K562 (cell line): ENCODE measurements around the gene DLGAP5. TPM values are rescaled to one million over a fixed set of nuclear protein-coding genes. Genes with fewer than 3 reads are reported as not detected.

Experiments
- ATAC-seq: fragments of 200-7000 bp; cut with Tn5 transposase; 3 replicates; pipeline ENCODE4 v1.9.1; 2020; ENCODE audit warnings: moderate library complexity
- BruUV-seq: library from RNA; stranded (reverse); fragments of 400-500 nt; replicated peaks from 2 replicates; lab custom pipeline; 2021; lab: Mats Ljungman, UMichigan
- CTCF ChIA-PET: fragments of 300-600 bp; formaldehyde crosslinking; extraction: SDS; loops from one replicate; lab custom pipeline; 2021; ENCODE audit warnings: low intra/inter-chr PET ratio; lab: Yijun Ruan, JAX
- POLR2A ChIA-PET: fragments of 300-600, 350-650 bp; sonication (Branson Sonifier 250); formaldehyde crosslinking; extraction: SDS; loops from one replicate; lab custom pipeline; 2021; ENCODE audit warnings: antibody characterized with exemption, inconsistent platforms; lab: Yijun Ruan, JAX
- DNase-seq, 4 experiments: peaks; one replicate each; pipeline versions ENCODE4 v3.0.0 to v3.0.0-alpha.2; 2011 to 2018; ENCODE audit warnings: low spot score in 3 of 4, mixed read lengths in 3 of 4; ENCODE audit errors: extremely low read depth in 1 of 4
- FAIRE-seq: peaks from 2 replicates; lab custom pipeline; 2011; peaks lifted over from hg19 to GRCh38; lab: Jason Lieb, UNC
- H2AFZ ChIP-seq: 2 replicates; pipeline ENCODE4 v1.6.0; 2011; ENCODE audit warnings: low read depth, low read length, control low read depth, inconsistent platforms
- H3K27ac ChIP-seq: fragments of 200-600 bp; 3 replicates; pipeline ENCODE4 v1.8.0; 2011; ENCODE audit warnings: low read depth, mild to moderate bottlenecking, control low read depth, inconsistent platforms, low read length, moderate library complexity, mixed read lengths; ENCODE audit errors: extremely low read depth
- H3K27me3 ChIP-seq, 2 experiments: fragments of 300-600 bp in 1 of 2; 2 replicates in 1 of 2; 3 replicates in 1 of 2; pipeline versions ENCODE4 v1.6.0 to v1.8.0; 2011; ENCODE audit warnings: inconsistent platforms in 2 of 2, low read length in 2 of 2, mild to moderate bottlenecking in 1 of 2, mixed read lengths in 1 of 2, moderate library complexity in 1 of 2; ENCODE audit not compliant: control insufficient read depth in 2 of 2, insufficient read depth in 2 of 2
- H3K36me3 ChIP-seq: fragments of 300-600 bp; 3 replicates; pipeline ENCODE4 v1.8.0; 2011; ENCODE audit warnings: mild to moderate bottlenecking, low read length, inconsistent platforms; ENCODE audit not compliant: control insufficient read depth, insufficient read depth
- H3K4me1 ChIP-seq, 2 experiments: fragments of 200-600 bp in 1 of 2; replicated peaks in 1 of 2; 2 replicates in 1 of 2; 3 replicates in 1 of 2; pipeline versions ENCODE4 v1.5.1 to v1.8.0; 2011; ENCODE audit warnings: inconsistent platforms in 2 of 2, low read length in 2 of 2, mild to moderate bottlenecking in 1 of 2, mixed read lengths in 1 of 2, moderate library complexity in 1 of 2; ENCODE audit not compliant: control insufficient read depth in 2 of 2, insufficient read depth in 2 of 2
- H3K4me2 ChIP-seq: 2 replicates; pipeline ENCODE4 v1.6.1; 2011; ENCODE audit warnings: low read length, control low read depth, inconsistent platforms, mixed read lengths; ENCODE audit not compliant: insufficient read depth
- H3K4me3 ChIP-seq: fragments of 200-600 bp; sonication (generic), shearing (Covaris generic); 2 replicates; pipeline ENCODE4 v1.5.1; 2016; ENCODE audit warnings: control low read depth, inconsistent platforms
- H3K79me2 ChIP-seq: fragments of 200-600 bp; 3 replicates; pipeline ENCODE4 v1.8.0; 2011; ENCODE audit warnings: low read length, inconsistent platforms; ENCODE audit not compliant: control insufficient read depth, insufficient read depth
- H3K9ac ChIP-seq, 2 experiments: 2 replicates each; pipeline versions ENCODE4 v1.6.0 to v1.6.1; 2011; ENCODE audit warnings: low read depth in 2 of 2, low read length in 2 of 2, control low read depth in 1 of 2, inconsistent platforms in 1 of 2, mild to moderate bottlenecking in 1 of 2, mixed read lengths in 1 of 2; ENCODE audit not compliant: insufficient read depth in 1 of 2
- H3K9me1 ChIP-seq: one replicate; pipeline ENCODE4 v1.6.0; 2011; ENCODE audit warnings: inconsistent platforms, mild to moderate bottlenecking, low read length, moderate library complexity; ENCODE audit not compliant: control insufficient read depth, insufficient read depth
- H3K9me3 ChIP-seq: replicated peaks from 2 replicates; pipeline ENCODE4 v1.5.1; 2011; ENCODE audit warnings: low read depth, low read length, inconsistent platforms; ENCODE audit not compliant: control insufficient read depth, insufficient read depth
- H4K20me1 ChIP-seq: replicated peaks from 2 replicates; pipeline ENCODE4 v1.6.1; 2011; ENCODE audit warnings: low read length, inconsistent platforms, mixed read lengths; ENCODE audit not compliant: control insufficient read depth, insufficient read depth
- EP400 ChIP-seq: fragments of 450-650 bp; IDR thresholded peaks from 2 replicates; pipeline ENCODE4 v1.6.1; 2017; ENCODE audit warnings: antibody characterized with exemption, mild to moderate bottlenecking, moderate library complexity
- FOXJ2 ChIP-seq: fragments of 200-800 bp; sonication (Bioruptor generic); IDR thresholded peaks from 2 replicates; pipeline ENCODE4 v1.6.1; 2016; ENCODE audit warnings: missing genetic modification characterization, missing compliant biosample characterization
- HDAC3 ChIP-seq: fragments of 450-650 bp; IDR thresholded peaks from 2 replicates; pipeline ENCODE4 v1.6.1; 2018; ENCODE audit warnings: borderline replicate concordance, mild to moderate bottlenecking, moderate library complexity; ENCODE audit not compliant: partially characterized antibody
- MCM7 ChIP-seq, 2 experiments: fragments of 450-650 bp; IDR thresholded peaks; 2 replicates each; pipeline ENCODE4 v1.6.1; 2016 to 2018
- SP2 ChIP-seq: IDR thresholded peaks from 2 replicates; pipeline ENCODE4 v1.6.1; 2011; ENCODE audit warnings: mild to moderate bottlenecking, low read depth, low read length, moderate library complexity; ENCODE audit not compliant: poor library complexity, severe bottlenecking; ENCODE audit errors: extremely low read depth
- SRF ChIP-seq, 2 experiments: fragments of 250-450, 450-650 bp in 1 of 2; sonication (Bioruptor Pico) in 1 of 2; sonication (generic) in 1 of 2; formaldehyde crosslinking; IDR thresholded peaks; 2 replicates each; pipeline versions ENCODE4 v1.5.0 to v1.5.1; 2020 to 2022; ENCODE audit warnings: mild to moderate bottlenecking in 1 of 2, missing genetic modification reagents in 1 of 2
- TEAD4 ChIP-seq, 2 experiments: sonication (generic) in 1 of 2; formaldehyde crosslinking in 1 of 2; IDR thresholded peaks; 2 replicates each; pipeline versions ENCODE4 v1.6.1 to v1.8.0; 2012 to 2022; ENCODE audit warnings: borderline replicate concordance in 1 of 2, inconsistent platforms in 1 of 2, low read length in 1 of 2, mild to moderate bottlenecking in 1 of 2, missing genetic modification reagents in 1 of 2
- XRCC4 ChIP-seq: IDR thresholded peaks from one replicate; pipeline ENCODE4 v1.6.1; 2011; ENCODE audit not compliant: insufficient read depth, insufficient read length; ENCODE audit errors: extremely low read depth
- ZKSCAN1 ChIP-seq: fragments of 150-350 bp; IDR thresholded peaks from 2 replicates; pipeline ENCODE4 v1.6.1; 2016; ENCODE audit warnings: low read depth, low read length
- ZSCAN29 ChIP-seq: fragments of 450-650 bp; IDR thresholded peaks from 2 replicates; pipeline ENCODE4 v1.6.1; 2017
- WGBS: fragments of 100-300 bp; shearing (Covaris generic); methylation state at CpG from one replicate; pipeline ENCODE4 v1.1.6; 2016; ENCODE audit warnings: low coverage, mixed read lengths; ENCODE audit not compliant: insufficient coverage; ENCODE audit errors: missing lambda C conversion rate; 5-methylcytosine and 5-hydroxymethylcytosine counted together
- in situ Hi-C: fragments of 300-500 bp; cut with MboI; formaldehyde crosslinking; loops from 4 replicates; pipeline ENCODE4 v1.15.0; 2018; ENCODE audit warnings: inconsistent platforms, mixed read lengths
- intact Hi-C: fragments of 100-400 bp; cut with micrococcal nuclease; formaldehyde crosslinking; loops from 2 replicates; pipeline ENCODE4 v1.14.2; 2022
- polyA plus RNA-seq, 8 experiments: library from polyadenylated mRNA; depleted of rRNA in 4 of 8; stranded (reverse) in 5 of 8; unstranded in 3 of 8; fragments of >200 nt; fragmentation: Nextera tagmentation in 2 of 8; fragmentation: Illumina TruSeq in 1 of 8; extraction: Ambion mirVana in 2 of 8; extraction: Trizol in 1 of 8; gene quantifications; 2 replicates each; pipeline versions ENCODE4 v1.2.1 to v1.2.3, GENCODE V29; 2011 to 2014; ENCODE audit warnings: inconsistent platforms in 1 of 8, missing spikeins in 1 of 8
- total RNA-seq, 7 experiments: library from RNA; depleted of rRNA in 6 of 7; stranded (reverse); fragments of >200 nt in 6 of 7; fragmentation: Illumina TruSeq in 2 of 7; extraction: Trizol in 2 of 7; gene quantifications; 2 replicates each; pipeline versions ENCODE4 v1.2.1 to v1.2.3, GENCODE V29; 2011 to 2021; ENCODE audit warnings: low replicate concordance in 1 of 7
- TF ChIP-seq, protein P1 (sequence below): fragments of 250-450 bp; sonication (Bioruptor Pico); IDR thresholded peaks from 2 replicates; pipeline ENCODE4 v1.4.0; 2020

Gene DLGAP5
- total and polyA plus RNA-seq, 9 of the 15 experiments (the other 6 are each of a cell fraction or from before 2014, with no cell fraction given), result 39.1 to 80.0 (median 59.9) TPM

DNA sequence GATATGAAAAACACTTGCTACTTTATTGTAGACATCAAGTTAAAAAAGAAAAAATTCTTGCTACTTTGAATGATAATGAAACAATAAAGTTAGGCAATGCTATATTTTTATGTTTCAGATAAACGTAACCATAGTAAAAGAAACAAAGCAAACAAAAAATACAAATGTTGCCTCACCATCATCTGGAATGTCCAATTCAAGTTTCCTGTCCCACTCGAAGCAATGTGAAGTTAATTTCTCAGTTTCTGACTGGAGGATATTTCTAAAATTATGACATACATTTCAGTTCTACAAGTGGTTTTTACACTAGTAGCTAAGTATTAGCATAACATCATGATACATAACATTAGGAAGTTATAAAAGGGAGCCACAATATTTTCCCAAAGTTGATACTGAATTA, 20.9 kb downstream of the DLGAP5 start:
- H3K9ac ChIP-seq, result no peak overlapping the region
- no peaks in the 10 kb centered on the region for H4K20me1 ChIP-seq
- no peak for TF ChIP-seq ZKSCAN1
- no peak for TF ChIP-seq FOXJ2 (tag)
- no peak for TF ChIP-seq TEAD4 (IDR thresholded peaks at IDR 0.05; ENCODE audit: low read length)
- TF ChIP-seq TEAD4 (CRISPR knock-in tag; IDR thresholded peaks at IDR 0.05; ENCODE audit: borderline replicate concordance), result no peak
- no peak for TF ChIP-seq MCM7 (IDR thresholded peaks at IDR 0.05)
- no peak for TF ChIP-seq EP400
- TF ChIP-seq SRF (CRISPR knock-in tag; IDR thresholded peaks at IDR 0.05), result no peak
- no peak for TF ChIP-seq XRCC4
- no peak for TF ChIP-seq SP2
- TF ChIP-seq, protein P1, sequence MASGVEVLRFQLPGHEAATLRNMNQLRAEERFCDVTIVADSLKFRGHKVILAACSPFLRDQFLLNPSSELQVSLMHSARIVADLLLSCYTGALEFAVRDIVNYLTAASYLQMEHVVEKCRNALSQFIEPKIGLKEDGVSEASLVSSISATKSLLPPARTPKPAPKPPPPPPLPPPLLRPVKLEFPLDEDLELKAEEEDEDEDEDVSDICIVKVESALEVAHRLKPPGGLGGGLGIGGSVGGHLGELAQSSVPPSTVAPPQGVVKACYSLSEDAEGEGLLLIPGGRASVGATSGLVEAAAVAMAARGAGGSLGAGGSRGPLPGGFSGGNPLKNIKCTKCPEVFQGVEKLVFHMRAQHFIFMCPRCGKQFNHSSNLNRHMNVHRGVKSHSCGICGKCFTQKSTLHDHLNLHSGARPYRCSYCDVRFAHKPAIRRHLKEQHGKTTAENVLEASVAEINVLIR (CRISPR knock-in tag), result no peak
- no peak for TF ChIP-seq ZSCAN29
- TF ChIP-seq HDAC3, result no peak
- no peaks in the 10 kb centered on the region for H3K79me2 ChIP-seq
- H3K4me2 ChIP-seq, result no peak overlapping the region
- in situ Hi-C loops (no loop called here), intact Hi-C loops (no loop called here)
- FAIRE-seq (no peak), DNase-seq (no peak), ATAC-seq (no peak)
- BruUV-seq, result no TSS peak
- no peaks in the 10 kb centered on the region for H3K27me3 ChIP-seq
- H3K36me3 ChIP-seq, result peaks cover 61% of the 10 kb centered on the region
- no peaks in the 10 kb centered on the region for H3K9me3 ChIP-seq
- no peaks in the 10 kb centered on the region for H3K9me1 ChIP-seq
- POLR2A ChIA-PET, result no interaction called here
- WGBS, result 72% methylated on average over 2 of the region's 2 CpGs
- no peak overlapping the region for H3K27ac ChIP-seq
- H2AFZ ChIP-seq, result no peak overlapping the region
- H3K4me3 ChIP-seq, result no peak overlapping the region
- CTCF ChIA-PET, result no interaction called here
- no peaks in the 10 kb centered on the region for H3K4me1 ChIP-seq
